Osteoblast (primary cell): ENCODE measurements around the gene SMIM1. TPM values are rescaled to one million over a fixed set of nuclear protein-coding genes. Genes with fewer than 3 reads are reported as not detected.
"Not testable (repeated sequence)": the region's sequence is repeated elsewhere in the genome, so short reads cannot be mapped to it uniquely, and the experiment has no call there.

Experiments
- DNase-seq: peaks from one replicate; pipeline ENCODE4 v3.0.0; 2011; ENCODE audit warnings: low spot score, mixed read lengths; ENCODE audit not compliant: insufficient read length; ENCODE audit errors: missing footprints
- H2AFZ ChIP-seq: 2 replicates; pipeline ENCODE4 v1.6.0; 2011; ENCODE audit warnings: mild to moderate bottlenecking, low read length
- H3K27ac ChIP-seq: 2 replicates; pipeline ENCODE4 v1.5.1; 2011; ENCODE audit warnings: mild to moderate bottlenecking, low read depth, low read length, moderate library complexity
- H3K27me3 ChIP-seq: 2 replicates; pipeline ENCODE4 v1.6.0; 2012; ENCODE audit warnings: mild to moderate bottlenecking, control low read depth, inconsistent platforms, low read length, moderate library complexity; ENCODE audit not compliant: insufficient read depth
- H3K36me3 ChIP-seq: 2 replicates; pipeline ENCODE4 v1.5.1; 2011; ENCODE audit warnings: mild to moderate bottlenecking, low read length, control low read depth, moderate library complexity; ENCODE audit not compliant: insufficient read depth
- H3K4me1 ChIP-seq: 2 replicates; pipeline ENCODE4 v1.5.1; 2011; ENCODE audit warnings: mild to moderate bottlenecking, low read length, control low read depth, moderate library complexity; ENCODE audit not compliant: insufficient read depth
- H3K4me2 ChIP-seq: 2 replicates; pipeline ENCODE4 v1.6.0; 2011; ENCODE audit warnings: mild to moderate bottlenecking, low read length; ENCODE audit not compliant: insufficient read depth
- H3K4me3 ChIP-seq: fragments of 200-600 bp; sonication (generic); 3 replicates; pipeline ENCODE4 v1.5.1; 2012; ENCODE audit warnings: mild to moderate bottlenecking, low read length, inconsistent platforms; ENCODE audit not compliant: insufficient read depth
- H3K79me2 ChIP-seq: 2 replicates; pipeline ENCODE4 v1.6.0; 2012; ENCODE audit warnings: mild to moderate bottlenecking, low read length, control low read depth, inconsistent platforms; ENCODE audit not compliant: insufficient read depth
- H3K9me3 ChIP-seq: 2 replicates; pipeline ENCODE4 v1.5.1; 2011; ENCODE audit warnings: low read depth, low read length, control low read depth
- H4K20me1 ChIP-seq: 2 replicates; pipeline ENCODE4 v1.6.0; 2012; ENCODE audit warnings: mild to moderate bottlenecking, low read length, control low read depth; ENCODE audit not compliant: insufficient read depth
- CTCF ChIP-seq: IDR thresholded peaks from 2 replicates; pipeline ENCODE4 v1.5.1; 2011; ENCODE audit warnings: mild to moderate bottlenecking, low read depth, low read length, moderate library complexity; ENCODE audit errors: extremely low read depth
- total RNA-seq: library from RNA; depleted of rRNA; stranded (reverse); fragments of >200 nt; gene quantifications from 2 replicates; pipeline ENCODE4 v1.2.3, GENCODE V29; 2012

Gene SMIM1
- not detected in 2 replicates for total RNA-seq

- H3K9me3 ChIP-seq = no peaks in the 10 kb centered on the region
- H2AFZ ChIP-seq = no peak within 1 kb of the TSS
- H3K4me2 ChIP-seq = peak within 1 kb of the TSS; percentile 68
- no peak within 1 kb of the TSS for H3K27ac ChIP-seq
- no peaks in the 10 kb centered on the region for H3K79me2 ChIP-seq
- peak within 1 kb of the TSS; percentile 53 for H3K4me3 ChIP-seq
- peaks cover 15% of the 10 kb centered on the region for H3K27me3 ChIP-seq
- H3K4me1 ChIP-seq = peaks cover 15% of the 10 kb centered on the region
- no peaks in the 10 kb centered on the region for H4K20me1 ChIP-seq
- no peaks in the 10 kb centered on the region for H3K36me3 ChIP-seq
- TF ChIP-seq CTCF = no peak
- peak; percentile 84 for DNase-seq
Measured at GRCh38 chr1:3772715-3773571, at the start of gene SMIM1. Gene SMIM1, plus strand, starts transcription at chr1:3772749. Its CDS starts 2,625 bp downstream, at chr1:3775374.

- TF ChIP-seq CTCF = no peak
- Histone ChIP-seq H3K79me2 (no peaks in the 10 kb centered on the region), H3K27me3 (no peaks in the 10 kb centered on the region), H3K9me3 (no peaks in the 10 kb centered on the region), H3K27ac (no peak overlapping the region), H3K36me3 (no peaks in the 10 kb centered on the region), H2AFZ (no peak overlapping the region), H3K4me2 (no peak overlapping the region), H4K20me1 (no peaks in the 10 kb centered on the region), H3K4me1 (no peaks in the 10 kb centered on the region), H3K4me3 (no peak overlapping the region)
- DNase-seq = no peak
Measured at GRCh38 chr1:3722846-3723245, 49.7 kb upstream of the SMIM1 start.

GRCh38 chr1:3724416-3725030 is 48.0 kb upstream of the SMIM1 start:
- not testable (repeated sequence) for H3K9me3 ChIP-seq, H3K4me2 ChIP-seq, H3K4me3 ChIP-seq, H3K27ac ChIP-seq, H3K27me3 ChIP-seq, H2AFZ ChIP-seq, H3K36me3 ChIP-seq, H4K20me1 ChIP-seq, H3K79me2 ChIP-seq, H3K4me1 ChIP-seq
- DNase-seq = peak; percentile 97
- peak; percentile 92 for TF ChIP-seq CTCF

GRCh38 chr1:3725366-3725765 is 47.2 kb upstream of the SMIM1 start:
- H3K36me3 ChIP-seq = no peaks in the 10 kb centered on the region
- H3K27me3 ChIP-seq = no peaks in the 10 kb centered on the region
- H3K9me3 ChIP-seq = no peaks in the 10 kb centered on the region
- H4K20me1 ChIP-seq = no peaks in the 10 kb centered on the region
- no peak overlapping the region for H3K4me3 ChIP-seq
- no peaks in the 10 kb centered on the region for H3K79me2 ChIP-seq
- H2AFZ ChIP-seq = no peak overlapping the region
- no peak overlapping the region for H3K4me2 ChIP-seq
- peak; percentile 32 for DNase-seq
- H3K27ac ChIP-seq = no peak overlapping the region
- no peak for TF ChIP-seq CTCF
- no peaks in the 10 kb centered on the region for H3K4me1 ChIP-seq
